ENCODE results near the gene GDF9. TPM values are rescaled to one million over a fixed set of nuclear protein-coding genes. Genes with fewer than 3 reads are reported as not detected.

The GDF9 gene
- total and polyA plus RNA-seq, 10 of the 15 experiments (the other 5 are each of a cell fraction or from before 2014, with no cell fraction given), result 0.11 to 1.5 (median 0.34) TPM

GRCh38 chr5:132825834-132826391 is 40.4 kb downstream of the GDF9 start:
- no peak for DNase-seq (ENCODE audit: low read depth, low spot score)
- Histone ChIP-seq H3K27me3 (replicated peaks in 1 of 2; ENCODE audit: control insufficient read depth in 2 of 2, insufficient read depth in 2 of 2, low read length in 1 of 2) (peaks cover 0 to 2% of the 10 kb centered on the region in 2 experiments; a peak in 2 of 4 replicates), H3K4me3 (peak overlapping the region; percentile 27; the same call in 1 of the 2 replicates), H3K79me2 (ENCODE audit: control insufficient read depth, insufficient read depth, low read length) (no peaks in the 10 kb centered on the region), H4K20me1 (ENCODE audit: control insufficient read depth, insufficient read depth) (no peaks in the 10 kb centered on the region), H3K4me1 (ENCODE audit: control insufficient read depth, insufficient read depth, low read length) (no peaks in the 10 kb centered on the region; the same call in 1 of the 2 replicates), H3K9me3 (replicated peaks; ENCODE audit: control insufficient read depth, insufficient read depth, low read length) (no peaks in the 10 kb centered on the region), H2AFZ (ENCODE audit: control insufficient read depth, low read depth, low read length) (peak overlapping the region; percentile 53), H3K9ac (ENCODE audit: control insufficient read depth, insufficient read depth, low read length) (no peak overlapping the region), H3K27ac (ENCODE audit: control insufficient read depth, insufficient read depth) (no peak overlapping the region), H3K4me2 (ENCODE audit: control insufficient read depth, insufficient read depth) (peak overlapping the region; percentile 49), H3K36me3 (ENCODE audit: control insufficient read depth in 2 of 2, insufficient read depth in 2 of 2, low read length in 1 of 2) (no peaks in the 10 kb centered on the region)
- ChIA-PET CTCF (interaction anchor here (0.6 to 1.0 kb wide), 5 partner anchors 8 to 299 kb away, joined by 3 to 4 read pairs (median 3); partner anchors contain the start of genes GDF9 and UQCRQ), SMC1A (ENCODE audit: uncharacterized antibody, unreplicated experiment) (interaction anchor here (2.2 to 10.9 kb wide), 2 partner anchors 72 to 323 kb away, joined by 7 to 129 read pairs; no protein-coding TSS in a partner anchor), POLR2A (no interaction called here), RAD21 (ENCODE audit: unreplicated experiment) (no interaction called here)
- WGBS (ENCODE audit: insufficient coverage, insufficient replicate concordance, low lambda C conversion rate, missing lambda C conversion rate), result 47% methylated on average over 21 of the region's 43 CpGs
- no TSS peak for BruUV-seq (replicated peaks)
- intact Hi-C loops (cut with micrococcal nuclease; ENCODE audit: unreplicated experiment) (no loop called here), in situ Hi-C loops (cut with MboI) (loop anchor here (10.0 kb wide), 1 partner anchor 301 kb away; no protein-coding TSS in a partner anchor)
- no peak for FAIRE-seq
- no peak for ATAC-seq
- TF ChIP-seq IKZF1 (conservative IDR thresholded peaks at IDR 0.05) (0 out of 2 replicates have a peak, but pooled peaks have one; percentile 1), FOS (IDR thresholded peaks at IDR 0.05; ENCODE audit: borderline replicate concordance, extremely low read depth, insufficient read length) (no peak), ZNF687 (IDR thresholded peaks at IDR 0.05) (0 out of 2 replicates have a peak, but pooled peaks have one; percentile 19), HDGF (IDR thresholded peaks at IDR 0.05) (0 out of 2 replicates have a peak, but pooled peaks have one; percentile 23)

Data from GM12878 (cell line).